ENCODE measurements around the gene CCL15.

DNA sequence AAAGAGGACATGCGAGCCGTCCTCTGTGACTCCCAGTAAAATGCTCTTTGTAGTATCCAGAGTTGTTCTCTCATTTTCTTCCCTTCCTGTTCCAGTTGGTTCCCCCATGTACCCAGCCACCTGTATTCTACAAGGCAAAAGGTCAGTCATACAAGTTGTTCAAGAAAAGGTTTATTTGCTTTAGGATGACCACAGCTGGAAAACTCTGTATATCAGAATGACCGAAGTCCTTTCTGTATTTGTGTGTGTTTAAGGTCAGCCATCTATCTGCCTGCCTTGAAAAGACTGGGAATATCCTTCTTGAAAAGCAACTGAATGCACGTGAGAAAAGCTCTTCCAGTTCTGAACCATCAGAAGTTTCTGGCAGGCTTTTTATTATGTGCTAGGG is 28.4 kb downstream of the CCL15 start:
- TF ChIP-seq, protein P1, sequence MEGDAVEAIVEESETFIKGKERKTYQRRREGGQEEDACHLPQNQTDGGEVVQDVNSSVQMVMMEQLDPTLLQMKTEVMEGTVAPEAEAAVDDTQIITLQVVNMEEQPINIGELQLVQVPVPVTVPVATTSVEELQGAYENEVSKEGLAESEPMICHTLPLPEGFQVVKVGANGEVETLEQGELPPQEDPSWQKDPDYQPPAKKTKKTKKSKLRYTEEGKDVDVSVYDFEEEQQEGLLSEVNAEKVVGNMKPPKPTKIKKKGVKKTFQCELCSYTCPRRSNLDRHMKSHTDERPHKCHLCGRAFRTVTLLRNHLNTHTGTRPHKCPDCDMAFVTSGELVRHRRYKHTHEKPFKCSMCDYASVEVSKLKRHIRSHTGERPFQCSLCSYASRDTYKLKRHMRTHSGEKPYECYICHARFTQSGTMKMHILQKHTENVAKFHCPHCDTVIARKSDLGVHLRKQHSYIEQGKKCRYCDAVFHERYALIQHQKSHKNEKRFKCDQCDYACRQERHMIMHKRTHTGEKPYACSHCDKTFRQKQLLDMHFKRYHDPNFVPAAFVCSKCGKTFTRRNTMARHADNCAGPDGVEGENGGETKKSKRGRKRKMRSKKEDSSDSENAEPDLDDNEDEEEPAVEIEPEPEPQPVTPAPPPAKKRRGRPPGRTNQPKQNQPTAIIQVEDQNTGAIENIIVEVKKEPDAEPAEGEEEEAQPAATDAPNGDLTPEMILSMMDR (IDR thresholded peaks at IDR 0.05; ENCODE audit: extremely low read depth in 1 of 2, insufficient read depth in 1 of 2, low read depth in 1 of 2, low read length in 2 of 2) = no peak
- TF ChIP-seq POLR2AphosphoS5 (IDR thresholded peaks at IDR 0.05; ENCODE audit: insufficient read depth, low read depth, low read length) (no peak), EZH2 (IDR thresholded peaks at IDR 0.05; ENCODE audit: borderline replicate concordance, low read depth, low read length, severe bottlenecking) (no peak), POLR2A (IDR thresholded peaks at IDR 0.05; ENCODE audit: low read depth, low read length) (no peak)

Measured in endothelial cell of umbilical vein (primary cell).